ENCODE measurements around the gene BPIFB2.

BPIFB2 gene

GRCh38 chr20:33026072-33026778, 18.7 kb downstream of the BPIFB2 start:
- TF ChIP-seq EP300 (IDR thresholded peaks at IDR 0.05; ENCODE audit: borderline replicate concordance) (no peak), TEAD4 (IDR thresholded peaks at IDR 0.05) (no peak), REST (IDR thresholded peaks at IDR 0.05; ENCODE audit: low read depth) (no peak), RAD21 (IDR thresholded peaks at IDR 0.05; ENCODE audit: low read depth) (no peak), TAF1 (IDR thresholded peaks at IDR 0.05; ENCODE audit: low read depth) (no peak), EGR1 (IDR thresholded peaks at IDR 0.05) (no peak), CREB1 (IDR thresholded peaks at IDR 0.05; ENCODE audit: low read depth) (no peak), CEBPB (IDR thresholded peaks at IDR 0.05) (no peak), MAX (IDR thresholded peaks at IDR 0.05) (no peak), YY1 (IDR thresholded peaks at IDR 0.05; ENCODE audit: low read depth) (no peak), ZBTB7A (IDR thresholded peaks at IDR 0.05; ENCODE audit: low read depth) (no peak), TCF12 (IDR thresholded peaks at IDR 0.05; ENCODE audit: low read depth) (no peak), NFIC (IDR thresholded peaks at IDR 0.05) (no peak), USF1 (IDR thresholded peaks at IDR 0.05) (no peak), FOXM1 (IDR thresholded peaks at IDR 0.05; ENCODE audit: borderline replicate concordance, low read depth) (no peak)

- no peak for TF ChIP-seq REST (IDR thresholded peaks at IDR 0.05; ENCODE audit: low read depth)
- no peak for TF ChIP-seq EP300 (IDR thresholded peaks at IDR 0.05; ENCODE audit: borderline replicate concordance)
- TF ChIP-seq EGR1 (IDR thresholded peaks at IDR 0.05), result no peak
- TF ChIP-seq FOXM1 (IDR thresholded peaks at IDR 0.05; ENCODE audit: borderline replicate concordance, low read depth), result no peak
- no peak for TF ChIP-seq TCF12 (IDR thresholded peaks at IDR 0.05; ENCODE audit: low read depth)
- TF ChIP-seq CREB1 (IDR thresholded peaks at IDR 0.05; ENCODE audit: low read depth), result no peak
- TF ChIP-seq TEAD4 (IDR thresholded peaks at IDR 0.05), result no peak
- TF ChIP-seq ZBTB7A (IDR thresholded peaks at IDR 0.05; ENCODE audit: low read depth), result no peak
- TF ChIP-seq CEBPB (IDR thresholded peaks at IDR 0.05), result no peak
Measured at GRCh38 chr20:33026779-33027759, 19.6 kb downstream of the BPIFB2 start.

- TF ChIP-seq EGR1 (IDR thresholded peaks at IDR 0.05), result no peak
- no peak for TF ChIP-seq REST (IDR thresholded peaks at IDR 0.05; ENCODE audit: low read depth)
- no peak for TF ChIP-seq TEAD4 (IDR thresholded peaks at IDR 0.05)
- TF ChIP-seq ZBTB7A (IDR thresholded peaks at IDR 0.05; ENCODE audit: low read depth), result no peak
- no peak for TF ChIP-seq EP300 (IDR thresholded peaks at IDR 0.05; ENCODE audit: borderline replicate concordance)
- TF ChIP-seq YY1 (IDR thresholded peaks at IDR 0.05; ENCODE audit: low read depth), result no peak
- TF ChIP-seq NFIC (IDR thresholded peaks at IDR 0.05), result no peak
- no peak for TF ChIP-seq CREB1 (IDR thresholded peaks at IDR 0.05; ENCODE audit: low read depth)
- TF ChIP-seq MAX (IDR thresholded peaks at IDR 0.05), result no peak
- no peak for TF ChIP-seq USF1 (IDR thresholded peaks at IDR 0.05)
Measured at GRCh38 chr20:33027769-33028751, 20.6 kb downstream of the BPIFB2 start.

Data from Ishikawa (cell line).